AG10803 (cell line): ENCODE results near the gene EVI5.
"Not testable (repeated sequence)": the region's sequence is repeated elsewhere in the genome, so short reads cannot be mapped to it uniquely, and the experiment has no call there.

Experiments used
- DNase-seq: peaks from one replicate; pipeline ENCODE4 v3.0.0; 2010; ENCODE audit warnings: low read depth
- H3K4me3 ChIP-seq: 2 replicates; pipeline ENCODE4 v1.5.1; 2011; ENCODE audit warnings: mild to moderate bottlenecking, low read length, control low read depth
- CTCF ChIP-seq: conservative IDR thresholded peaks from 2 replicates; pipeline ENCODE4 v1.5.1; 2011; ENCODE audit warnings: mild to moderate bottlenecking, low read length, control low read depth, inconsistent platforms

The EVI5 gene

GRCh38 chr1:92655197-92655801, 129.6 kb downstream of the EVI5 start:
- H3K4me3 ChIP-seq = no peak overlapping the region
- no peak for TF ChIP-seq CTCF
- DNase-seq = no peak

DNA sequence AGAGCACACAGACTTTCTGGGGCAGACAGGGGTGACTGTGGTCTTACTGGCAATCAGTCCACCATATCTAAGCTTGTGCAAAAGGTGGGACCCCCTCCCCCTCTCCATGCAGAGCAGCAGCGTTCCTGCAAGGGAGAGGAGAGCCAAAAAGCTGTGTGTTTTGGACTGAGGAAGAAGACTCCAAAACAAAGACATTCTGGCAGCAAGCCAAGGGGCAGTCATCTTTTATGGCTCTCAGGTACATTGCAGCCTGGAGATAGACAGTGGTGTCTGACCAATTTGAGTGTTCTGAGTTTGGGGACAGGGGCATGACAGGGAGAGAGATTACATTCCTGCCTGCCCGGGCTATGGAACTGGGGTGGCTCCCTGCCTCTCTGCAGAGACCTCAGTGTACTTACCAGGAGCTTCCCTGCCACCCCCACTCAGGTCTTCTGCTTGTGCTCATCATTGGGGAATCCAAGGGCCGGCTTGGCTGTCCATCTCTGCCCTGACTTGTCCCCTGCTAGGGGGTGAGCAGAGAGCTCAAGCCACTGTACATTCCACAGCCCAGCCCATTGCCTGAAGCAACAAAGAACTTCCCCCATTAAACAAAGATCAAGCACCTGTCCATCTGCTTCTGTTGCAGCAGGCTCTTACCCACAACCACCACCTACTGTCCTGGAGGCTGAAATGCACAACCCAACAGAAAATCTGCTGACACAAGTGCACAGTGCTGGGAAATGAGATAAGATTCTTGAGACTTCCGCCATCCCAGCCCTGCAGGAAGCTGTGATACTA, 131.1 kb downstream of the EVI5 start:
- no peak for DNase-seq
- H3K4me3 ChIP-seq = no peak overlapping the region
- no peak for TF ChIP-seq CTCF

GRCh38 chr1:92640686-92641085, 144.2 kb downstream of the EVI5 start:
- not testable (repeated sequence) for DNase-seq

DNA sequence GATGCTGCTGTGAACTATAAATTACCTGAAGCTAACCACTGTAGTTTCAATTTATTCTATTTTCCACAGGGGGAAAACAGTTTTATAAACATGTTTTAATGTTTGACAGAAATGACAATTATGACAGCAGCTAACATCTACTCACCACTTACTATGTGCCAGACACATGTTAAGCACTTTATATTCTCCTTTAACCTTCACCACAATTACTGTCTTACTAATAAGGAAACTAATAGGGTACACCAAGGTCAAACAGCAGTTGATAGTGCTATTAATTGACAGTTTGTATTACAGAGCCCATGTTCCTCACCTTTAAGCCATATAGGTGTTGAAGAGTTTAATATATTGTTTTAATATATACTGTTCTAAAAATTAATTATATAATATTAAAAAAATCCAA, 146.4 kb downstream of the EVI5 start:
- TF ChIP-seq CTCF = no peak
- H3K4me3 ChIP-seq = no peak overlapping the region
- DNase-seq = no peak

More at GRCh38 chr1:92640686-92641085, 144.2 kb downstream of the EVI5 start:
- H3K4me3 ChIP-seq = not testable (repeated sequence)

- not testable (repeated sequence) for DNase-seq
Observed at GRCh38 chr1:92635203-92635602, 149.7 kb downstream of the EVI5 start.

DNA sequence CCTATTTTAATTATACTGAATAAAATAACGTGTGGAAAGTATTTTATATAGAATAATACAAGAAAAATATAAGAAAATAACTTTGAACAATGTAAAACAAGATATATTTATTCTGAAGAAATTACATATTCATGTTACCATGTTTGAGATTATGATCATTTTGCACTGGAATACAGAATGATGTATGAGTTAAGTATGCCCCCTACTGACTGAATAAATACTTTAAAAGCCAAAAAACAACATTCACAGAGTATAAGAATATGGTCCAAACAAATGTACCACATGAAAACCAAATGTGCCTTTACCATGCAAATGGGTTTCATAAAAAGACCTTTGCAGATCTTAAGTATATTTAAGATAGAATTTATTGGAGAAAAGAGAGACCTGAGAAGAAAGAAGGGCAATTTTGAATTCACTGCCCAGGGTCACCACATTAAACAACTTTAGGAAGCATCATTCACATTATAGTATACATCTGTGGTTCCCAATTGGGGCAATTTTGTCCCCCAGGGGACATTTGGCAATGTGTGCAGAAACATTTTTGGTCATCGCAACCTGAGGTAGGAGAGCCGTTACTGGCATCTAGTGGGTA, 161.6 kb downstream of the EVI5 start:
- no peak overlapping the region for H3K4me3 ChIP-seq
- peak; percentile 44 for TF ChIP-seq CTCF
- peak; percentile 9 for DNase-seq

More at GRCh38 chr1:92635203-92635602, 149.7 kb downstream of the EVI5 start:
- not testable (repeated sequence) for H3K4me3 ChIP-seq

DNA sequence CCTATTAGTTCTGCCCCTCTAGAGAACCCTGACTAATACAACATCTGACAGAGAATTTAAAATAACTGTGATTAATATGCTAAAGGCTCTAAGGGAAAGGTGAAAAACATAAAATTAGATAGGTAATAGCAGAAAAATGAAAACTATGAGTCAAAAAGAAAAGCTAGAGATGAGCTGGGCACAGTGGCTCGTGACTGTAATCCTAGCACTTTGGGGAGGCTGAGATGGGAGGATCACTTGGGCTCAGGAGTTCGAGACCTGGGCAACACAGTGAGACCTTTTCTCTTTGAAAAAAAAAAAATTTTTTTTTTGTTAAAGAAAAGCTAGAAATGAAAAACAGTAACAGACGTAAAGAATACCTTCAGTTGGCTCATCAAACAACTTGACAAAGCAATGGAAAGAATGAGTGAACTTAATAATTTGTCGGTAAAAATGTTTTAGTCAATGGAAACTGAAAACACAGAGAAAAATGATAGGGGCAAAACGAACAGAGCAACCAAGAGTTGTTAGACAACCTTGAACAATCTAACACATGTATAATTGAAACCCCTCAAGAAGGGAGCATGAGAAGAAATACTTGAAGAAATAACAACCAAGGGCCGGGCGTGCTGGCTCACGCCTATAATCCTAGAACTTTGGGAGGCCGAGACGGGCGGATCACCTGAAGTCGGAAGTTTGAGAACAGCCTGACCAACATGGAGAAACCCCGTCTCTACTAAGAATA, 165.3 kb downstream of the EVI5 start:
- no peak for TF ChIP-seq CTCF
- no peak overlapping the region for H3K4me3 ChIP-seq
- DNase-seq = no peak
